Endothelial cell (in vitro differentiated cells): ENCODE measurements around the gene ORC5. TPM values are rescaled to one million over a fixed set of nuclear protein-coding genes. Genes with fewer than 3 reads are reported as not detected.

ENCODE experiments used
- DNase-seq: peaks from one replicate; pipeline ENCODE4 v3.0.0; 2021; ENCODE audit warnings: low spot score
- H3K27ac Mint-ChIP-seq: one replicate; pipeline ENCODE4 v1.8.0; 2021; ENCODE audit warnings: mixed read lengths, inconsistent platforms; ENCODE audit not compliant: unreplicated experiment
- H3K27me3 Mint-ChIP-seq: one replicate; pipeline ENCODE4 v1.8.0; 2021; ENCODE audit warnings: mild to moderate bottlenecking, moderate library complexity, mixed read lengths, inconsistent platforms; ENCODE audit not compliant: unreplicated experiment
- H3K36me3 Mint-ChIP-seq: one replicate; pipeline ENCODE4 v1.8.0; 2021; ENCODE audit warnings: mild to moderate bottlenecking, low read depth, mixed read lengths, inconsistent platforms; ENCODE audit not compliant: unreplicated experiment
- H3K4me1 Mint-ChIP-seq: one replicate; pipeline ENCODE4 v1.8.0; 2021; ENCODE audit warnings: mild to moderate bottlenecking, mixed read lengths, inconsistent platforms; ENCODE audit not compliant: unreplicated experiment
- H3K4me3 Mint-ChIP-seq: one replicate; pipeline ENCODE4 v1.8.0; 2021; ENCODE audit warnings: mild to moderate bottlenecking, mixed read lengths, inconsistent platforms; ENCODE audit not compliant: unreplicated experiment
- H3K9me3 Mint-ChIP-seq: one replicate; pipeline ENCODE4 v1.8.0; 2021; ENCODE audit warnings: mixed read lengths, inconsistent platforms; ENCODE audit not compliant: unreplicated experiment
- CTCF ChIP-seq: fragments of 200-600 bp; sonication (generic); IDR thresholded peaks from one replicate; pipeline ENCODE4 v1.5.0; 2021; ENCODE audit warnings: antibody characterized with exemption; ENCODE audit not compliant: unreplicated experiment
- total RNA-seq: library from RNA; stranded (reverse); fragmentation: NEBNext Ultra II Directional; extraction: Animal tissue kit (Norgen Biotek cat#: 25700); gene quantifications from one replicate; pipeline ENCODE4 v1.2.1, GENCODE V29; 2021; ENCODE audit not compliant: unreplicated experiment

Gene ORC5
- total RNA-seq, 1 donor from 2014 or later, result 16.7 TPM

GRCh38 chr7:104096683-104097082 lies 111.1 kb downstream of the ORC5 start:
- Mint-ChIP-seq H3K27me3 (peaks cover 7% of the 10 kb centered on the region), H3K9me3 (no peaks in the 10 kb centered on the region), H3K4me1 (peaks cover 3% of the 10 kb centered on the region), H3K36me3 (no peaks in the 10 kb centered on the region), H3K27ac (no peak overlapping the region), H3K4me3 (no peak overlapping the region)
- no peak for TF ChIP-seq CTCF
- DNase-seq, result peak; percentile 27

GRCh38 chr7:104093127-104093526 lies 114.7 kb downstream of the ORC5 start:
- DNase-seq, result no peak
- Mint-ChIP-seq H3K27ac (no peak overlapping the region), H3K4me3 (no peak overlapping the region), H3K36me3 (no peaks in the 10 kb centered on the region), H3K9me3 (no peaks in the 10 kb centered on the region), H3K27me3 (no peaks in the 10 kb centered on the region), H3K4me1 (peaks cover 12% of the 10 kb centered on the region)
- TF ChIP-seq CTCF, result no peak

- no peaks in the 10 kb centered on the region for H3K36me3 Mint-ChIP-seq
- H3K9me3 Mint-ChIP-seq, result no peaks in the 10 kb centered on the region
- no peaks in the 10 kb centered on the region for H3K27me3 Mint-ChIP-seq
- peaks cover 12% of the 10 kb centered on the region for H3K4me1 Mint-ChIP-seq
- H3K27ac Mint-ChIP-seq, result no peak overlapping the region
- TF ChIP-seq CTCF, result no peak
- no peak overlapping the region for H3K4me3 Mint-ChIP-seq
- DNase-seq, result no peak
Measured at GRCh38 chr7:104091242-104091641, 116.6 kb downstream of the ORC5 start.

GRCh38 chr7:104089612-104090011 lies 118.2 kb downstream of the ORC5 start:
- no peak for DNase-seq
- Mint-ChIP-seq H3K4me1 (peaks cover 12% of the 10 kb centered on the region), H3K36me3 (no peaks in the 10 kb centered on the region), H3K27ac (no peak overlapping the region), H3K4me3 (no peak overlapping the region), H3K27me3 (no peaks in the 10 kb centered on the region), H3K9me3 (no peaks in the 10 kb centered on the region)
- no peak for TF ChIP-seq CTCF

- Mint-ChIP-seq H3K4me3 (no peak overlapping the region), H3K27me3 (no peaks in the 10 kb centered on the region), H3K36me3 (no peaks in the 10 kb centered on the region), H3K9me3 (no peaks in the 10 kb centered on the region), H3K4me1 (peaks cover 12% of the 10 kb centered on the region), H3K27ac (no peak overlapping the region)
- no peak for TF ChIP-seq CTCF
- DNase-seq, result no peak
Measured at GRCh38 chr7:104089061-104089460, 118.8 kb downstream of the ORC5 start.

Other genes starting within 250 kb of the ORC5 start
- gene RELN, start 218.4 kb downstream of the ORC5 start, total RNA-seq, result 2.3 TPM
- gene LHFPL3, start 120.6 kb upstream of the ORC5 start, total RNA-seq, result not detected